Smooth muscle cell (in vitro differentiated cells): ENCODE measurements around the gene GRPEL2. TPM values are rescaled to one million over a fixed set of nuclear protein-coding genes. Genes with fewer than 3 reads are reported as not detected.

ENCODE experiments used
- DNase-seq: peaks from one replicate; lab custom pipeline; 2025; ENCODE audit not compliant: unreplicated experiment; lab: John Stamatoyannopoulos, UW
- H2AFZ ChIP-seq: fragments of 200-600 bp; sonication (generic); 2 replicates; pipeline ENCODE4 v1.6.0; 2016; ENCODE audit warnings: antibody characterized with exemption, low read depth, mild to moderate bottlenecking
- H3F3A ChIP-seq: fragments of 200-600 bp; sonication (generic); 2 replicates; pipeline ENCODE4 v1.6.0; 2017; ENCODE audit warnings: antibody characterized with exemption, low read depth
- H3K27ac ChIP-seq: fragments of 200-600 bp; sonication (generic); 2 replicates; pipeline ENCODE4 v1.5.1; 2016; ENCODE audit warnings: low read depth, mild to moderate bottlenecking
- H3K27me3 ChIP-seq: fragments of 200-600 bp; sonication (generic); 2 replicates; pipeline ENCODE4 v1.6.1; 2016; ENCODE audit warnings: low read depth, mild to moderate bottlenecking
- H3K36me3 ChIP-seq: fragments of 200-600 bp; sonication (generic); 2 replicates; pipeline ENCODE4 v1.5.1; 2016; ENCODE audit warnings: low read depth
- H3K4me1 ChIP-seq: fragments of 200-600 bp; sonication (generic); 2 replicates; pipeline ENCODE4 v1.5.1; 2016; ENCODE audit warnings: low read depth
- H3K4me2 ChIP-seq: fragments of 200-600 bp; sonication (generic); 2 replicates; pipeline ENCODE4 v1.6.0; 2016; ENCODE audit warnings: mild to moderate bottlenecking
- H3K4me3 ChIP-seq: fragments of 200-600 bp; sonication (generic); 2 replicates; pipeline ENCODE4 v1.5.1; 2016; ENCODE audit warnings: mild to moderate bottlenecking
- H3K79me2 ChIP-seq: fragments of 200-600 bp; sonication (generic); 2 replicates; pipeline ENCODE4 v1.6.0; 2016; ENCODE audit warnings: low read depth, mild to moderate bottlenecking
- H3K9ac ChIP-seq: fragments of 200-600 bp; sonication (generic); 2 replicates; pipeline ENCODE4 v1.6.0; 2016; ENCODE audit warnings: low read depth
- H3K9me3 ChIP-seq: fragments of 200-600 bp; sonication (generic); replicated peaks from 2 replicates; pipeline ENCODE4 v1.5.1; 2016; ENCODE audit warnings: low read depth
- H4K20me1 ChIP-seq: fragments of 200-600 bp; sonication (generic); 2 replicates; pipeline ENCODE4 v1.6.0; 2016; ENCODE audit warnings: low read depth
- WGBS: methylation state at CpG from one replicate; pipeline ENCODE4 v1.1.7; 2016; ENCODE audit warnings: low lambda C conversion rate; 5-methylcytosine and 5-hydroxymethylcytosine counted together
- polyA plus RNA-seq: library from polyadenylated mRNA; unstranded; fragments of >200 nt; fragmentation: Nextera tagmentation; extraction: Ambion mirVana; gene quantifications from 2 replicates; pipeline ENCODE4 v1.2.1, GENCODE V29; 2016
- total RNA-seq: library from RNA; depleted of rRNA; stranded (reverse); fragments of >200 nt; gene quantifications from 2 replicates; pipeline ENCODE4 v1.2.3, GENCODE V29; 2014
- TF ChIP-seq, protein P1 (sequence below): fragments of 200-600 bp; sonication (generic); IDR thresholded peaks from 2 replicates; pipeline ENCODE4 v1.5.1; 2017; ENCODE audit warnings: borderline replicate concordance, mild to moderate bottlenecking, antibody characterized with exemption; ENCODE audit not compliant: insufficient read depth, poor library complexity, severe bottlenecking

Gene GRPEL2
- total and polyA plus RNA-seq, 2 experiments from 2014 or later = 5.2 to 13.0 TPM

DNA sequence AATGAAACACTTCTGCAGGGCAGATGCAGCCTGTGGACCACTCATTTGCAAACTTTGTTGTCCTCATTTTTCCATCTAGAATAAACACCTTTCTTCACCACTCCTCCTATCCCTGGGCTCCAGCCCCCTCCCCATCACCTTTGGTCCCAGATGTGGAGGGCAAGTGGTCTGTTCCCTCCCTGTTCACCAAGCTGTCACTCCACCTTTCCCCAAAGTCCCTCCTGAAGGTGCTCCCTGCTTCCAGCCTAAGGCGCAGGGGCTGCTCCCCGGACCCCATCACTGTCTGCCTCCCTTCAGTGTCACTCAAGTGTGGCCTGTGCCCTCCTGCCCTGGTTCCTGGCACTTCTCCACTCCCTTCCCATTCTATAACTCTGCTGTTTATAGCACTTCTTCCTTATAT lies 19.4 kb downstream of the GRPEL2 start:
- WGBS = 86% methylated on average over 2 of the region's 2 CpGs
- no peak overlapping the region for H2AFZ ChIP-seq

DNA sequence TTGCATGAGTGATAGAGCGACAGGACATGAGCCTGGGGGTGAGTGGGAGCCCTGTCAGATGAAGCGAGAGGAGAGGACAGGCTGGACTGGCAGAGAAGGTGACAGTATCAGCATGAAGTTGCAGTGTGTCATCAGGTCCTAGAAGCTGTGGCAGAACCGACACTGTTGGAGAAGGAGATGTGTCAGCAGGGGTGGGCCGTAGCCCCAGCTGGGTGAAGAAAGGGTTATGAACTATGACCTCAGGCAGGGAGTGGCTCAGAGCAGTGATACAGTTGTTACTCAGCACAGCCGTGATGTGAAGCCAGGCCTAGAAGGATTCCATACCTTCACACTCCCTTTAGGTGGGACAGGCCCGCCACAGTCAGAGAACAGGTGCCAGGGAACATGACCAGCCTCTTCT lies 20.1 kb downstream of the GRPEL2 start:
- Histone ChIP-seq H3K4me1 (no peaks in the 10 kb centered on the region), H3K27me3 (no peaks in the 10 kb centered on the region), H2AFZ (no peak overlapping the region), H3K27ac (no peak overlapping the region), H3K79me2 (no peaks in the 10 kb centered on the region), H4K20me1 (no peaks in the 10 kb centered on the region), H3K9ac (no peak overlapping the region), H3K4me2 (no peak overlapping the region), H3K4me3 (no peak overlapping the region), H3K9me3 (no peaks in the 10 kb centered on the region), H3F3A (no peaks in the 10 kb centered on the region), H3K36me3 (no peaks in the 10 kb centered on the region)
- WGBS = 90% methylated on average over 6 of the region's 6 CpGs
- no peak for DNase-seq
- TF ChIP-seq, protein P1, sequence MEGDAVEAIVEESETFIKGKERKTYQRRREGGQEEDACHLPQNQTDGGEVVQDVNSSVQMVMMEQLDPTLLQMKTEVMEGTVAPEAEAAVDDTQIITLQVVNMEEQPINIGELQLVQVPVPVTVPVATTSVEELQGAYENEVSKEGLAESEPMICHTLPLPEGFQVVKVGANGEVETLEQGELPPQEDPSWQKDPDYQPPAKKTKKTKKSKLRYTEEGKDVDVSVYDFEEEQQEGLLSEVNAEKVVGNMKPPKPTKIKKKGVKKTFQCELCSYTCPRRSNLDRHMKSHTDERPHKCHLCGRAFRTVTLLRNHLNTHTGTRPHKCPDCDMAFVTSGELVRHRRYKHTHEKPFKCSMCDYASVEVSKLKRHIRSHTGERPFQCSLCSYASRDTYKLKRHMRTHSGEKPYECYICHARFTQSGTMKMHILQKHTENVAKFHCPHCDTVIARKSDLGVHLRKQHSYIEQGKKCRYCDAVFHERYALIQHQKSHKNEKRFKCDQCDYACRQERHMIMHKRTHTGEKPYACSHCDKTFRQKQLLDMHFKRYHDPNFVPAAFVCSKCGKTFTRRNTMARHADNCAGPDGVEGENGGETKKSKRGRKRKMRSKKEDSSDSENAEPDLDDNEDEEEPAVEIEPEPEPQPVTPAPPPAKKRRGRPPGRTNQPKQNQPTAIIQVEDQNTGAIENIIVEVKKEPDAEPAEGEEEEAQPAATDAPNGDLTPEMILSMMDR = no peak

More for the DNA sequence above, 19.4 kb downstream of the GRPEL2 start:
- TF ChIP-seq, protein P1 = no peak
- no peaks in the 10 kb centered on the region for H3K79me2 ChIP-seq
- H3K9ac ChIP-seq = no peak overlapping the region
- no peak for DNase-seq
- no peaks in the 10 kb centered on the region for H3K9me3 ChIP-seq
- no peaks in the 10 kb centered on the region for H3K4me1 ChIP-seq
- H3K4me2 ChIP-seq = no peak overlapping the region
- no peak overlapping the region for H3K4me3 ChIP-seq
- no peak overlapping the region for H3K27ac ChIP-seq
- H3K27me3 ChIP-seq = no peaks in the 10 kb centered on the region
- no peaks in the 10 kb centered on the region for H3F3A ChIP-seq
- H4K20me1 ChIP-seq = no peaks in the 10 kb centered on the region
- no peaks in the 10 kb centered on the region for H3K36me3 ChIP-seq

DNA sequence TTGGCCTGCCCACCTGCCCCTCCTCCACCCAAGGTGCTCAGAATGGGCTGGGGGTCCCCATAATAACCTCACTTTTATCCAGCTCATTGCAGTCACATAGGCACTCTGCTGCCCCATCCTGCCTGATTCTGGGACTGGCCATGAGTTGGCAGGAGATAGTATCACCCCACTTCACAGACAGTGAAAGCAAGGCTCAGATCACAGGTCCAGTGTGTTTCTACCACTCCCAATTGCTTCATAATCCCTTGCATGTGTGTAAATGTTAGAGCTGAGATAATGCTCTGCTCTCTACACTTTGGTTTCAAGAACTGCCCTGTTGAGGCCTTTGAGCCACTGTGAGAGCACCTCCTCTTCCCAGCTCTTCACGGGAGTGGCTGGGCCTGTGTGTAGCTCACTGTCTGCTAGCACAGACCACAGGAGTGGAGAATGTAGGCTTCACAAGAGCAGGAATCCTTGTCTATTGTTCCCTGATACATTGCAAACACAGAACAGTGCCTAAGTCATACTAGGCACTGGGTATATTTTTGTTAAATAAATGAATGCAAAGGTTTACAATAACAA lies 20.9 kb downstream of the GRPEL2 start:
- TF ChIP-seq, protein P1 = no peak
- H2AFZ ChIP-seq = no peak overlapping the region
- H3K9ac ChIP-seq = no peak overlapping the region
- no peaks in the 10 kb centered on the region for H3K36me3 ChIP-seq
- no peaks in the 10 kb centered on the region for H3K9me3 ChIP-seq
- no peak overlapping the region for H3K27ac ChIP-seq
- 81% methylated on average over 1 of the region's 1 CpG for WGBS
- H3K79me2 ChIP-seq = no peaks in the 10 kb centered on the region
- no peaks in the 10 kb centered on the region for H3K27me3 ChIP-seq
- H4K20me1 ChIP-seq = no peaks in the 10 kb centered on the region
- H3F3A ChIP-seq = no peaks in the 10 kb centered on the region
- DNase-seq = no peak
- no peak overlapping the region for H3K4me3 ChIP-seq
- no peaks in the 10 kb centered on the region for H3K4me1 ChIP-seq
- H3K4me2 ChIP-seq = no peak overlapping the region
